ENCODE measurements around the gene FAM47E.

FAM47E gene

DNA sequence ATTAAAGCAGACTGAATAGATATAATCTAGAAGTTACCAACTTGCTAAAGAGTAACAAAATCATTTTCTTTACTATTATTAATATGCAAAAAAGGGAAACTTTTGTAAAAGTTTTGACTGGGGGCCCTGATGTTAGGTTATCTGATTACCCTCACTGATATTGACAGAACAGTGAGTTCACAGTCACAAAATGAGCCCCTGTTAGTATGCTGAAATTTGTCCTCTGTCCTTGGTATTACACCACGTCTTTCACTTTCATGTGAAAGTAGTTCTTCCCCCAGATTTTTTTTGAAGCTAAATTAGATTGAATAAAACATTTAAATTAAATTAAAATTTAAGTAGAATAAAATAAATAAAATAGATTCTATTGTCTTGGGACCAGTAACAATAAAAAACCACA is 60.9 kb downstream of the FAM47E start:
- H3K4me1 Mint-ChIP-seq = peaks cover 9% of the 10 kb centered on the region
- H3K4me3 Mint-ChIP-seq = no peak overlapping the region
- no peaks in the 10 kb centered on the region for H3K36me3 Mint-ChIP-seq

DNA sequence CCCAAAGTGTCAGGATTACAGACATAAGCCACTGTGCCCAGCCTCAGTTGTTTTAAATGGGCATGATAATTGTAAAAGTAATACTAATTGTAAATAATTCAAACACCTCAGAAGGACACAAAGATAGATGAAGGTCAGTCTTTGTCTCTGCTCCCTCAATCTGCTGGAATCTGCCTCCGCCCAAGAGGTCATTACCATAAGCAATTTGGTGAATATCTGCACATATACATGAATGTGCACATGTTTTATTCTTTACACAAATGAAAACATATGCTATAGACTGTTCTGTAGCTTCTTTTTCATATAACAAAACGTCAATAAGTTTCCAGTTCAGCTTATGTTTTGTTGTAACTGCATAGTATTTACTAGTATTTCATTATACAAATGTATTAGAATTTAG is 62.0 kb downstream of the FAM47E start:
- no peak overlapping the region for H3K27ac Mint-ChIP-seq
- no peak for ATAC-seq
- peaks cover 4% of the 10 kb centered on the region for H3K9me3 Mint-ChIP-seq
- H3K4me1 Mint-ChIP-seq = peaks cover 7% of the 10 kb centered on the region
- DNase-seq (ENCODE audit: low spot score in 2 of 2) = no peak
- H3K36me3 Mint-ChIP-seq = no peaks in the 10 kb centered on the region
- H3K4me3 Mint-ChIP-seq = no peak overlapping the region

More for the DNA sequence above, 60.9 kb downstream of the FAM47E start:
- no peak for DNase-seq (ENCODE audit: low spot score in 2 of 2)
- no peak for ATAC-seq
- no peak overlapping the region for H3K27ac Mint-ChIP-seq
- peaks cover 4% of the 10 kb centered on the region for H3K9me3 Mint-ChIP-seq

DNA sequence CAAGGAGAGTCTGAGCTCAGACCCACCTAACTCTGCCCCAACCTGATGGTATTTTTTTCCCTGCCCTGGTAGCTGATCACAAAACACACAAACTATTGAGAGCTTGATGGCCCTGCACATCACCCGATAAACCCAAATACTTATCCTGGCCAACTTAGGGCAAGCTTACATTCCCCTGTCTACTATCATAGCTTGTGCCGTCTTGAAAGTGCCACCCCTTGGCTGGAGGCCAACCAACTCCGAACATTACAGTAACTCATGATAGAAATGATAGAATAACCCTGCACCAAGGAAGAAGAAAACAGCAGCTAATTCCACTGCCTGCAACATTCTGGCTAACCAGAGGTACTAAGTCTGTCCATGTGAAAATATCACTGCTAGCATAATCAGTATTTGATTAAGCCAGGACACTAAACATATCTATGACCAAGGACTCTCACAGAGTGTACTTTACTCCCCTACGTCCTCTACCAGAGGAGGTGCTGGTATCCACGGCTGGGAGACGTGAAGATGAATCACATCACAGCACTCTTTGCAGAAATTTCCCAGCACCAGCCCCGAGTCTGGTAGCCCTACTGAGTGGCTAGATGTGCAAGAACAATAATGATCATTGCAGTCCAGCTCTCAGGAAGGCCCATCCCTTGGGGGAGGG is 63.9 kb downstream of the FAM47E start:
- Mint-ChIP-seq H3K36me3 (no peaks in the 10 kb centered on the region), H3K4me3 (no peak overlapping the region), H3K4me1 (no peaks in the 10 kb centered on the region), H3K27ac (no peak overlapping the region), H3K9me3 (peaks cover 7% of the 10 kb centered on the region)
- no peak for ATAC-seq
- DNase-seq (ENCODE audit: low spot score in 2 of 2) = no peak

DNA sequence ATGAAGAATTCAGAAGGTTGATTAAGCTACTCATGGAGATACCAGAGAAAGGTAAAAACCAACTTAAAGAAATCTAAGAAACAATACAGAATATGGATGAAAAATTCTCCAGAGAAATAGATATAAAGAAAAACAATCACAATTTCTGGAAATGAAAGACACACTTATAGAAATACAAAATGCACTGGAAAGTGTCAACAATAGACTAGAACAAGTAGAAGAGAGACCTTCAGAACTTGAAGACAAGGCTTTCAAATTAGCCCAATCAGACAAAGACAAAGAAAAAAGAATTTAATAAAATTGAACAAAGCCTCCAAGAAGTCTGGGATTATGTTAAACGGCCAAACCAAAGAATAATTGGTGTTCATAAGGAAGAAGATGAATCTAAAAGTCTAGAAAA is 64.6 kb downstream of the FAM47E start:
- DNase-seq (ENCODE audit: low spot score in 2 of 2) = no peak
- ATAC-seq = no peak
- Mint-ChIP-seq H3K9me3 (peaks cover 7% of the 10 kb centered on the region), H3K27ac (no peak overlapping the region), H3K4me3 (no peak overlapping the region), H3K36me3 (no peaks in the 10 kb centered on the region), H3K4me1 (no peaks in the 10 kb centered on the region)

DNA sequence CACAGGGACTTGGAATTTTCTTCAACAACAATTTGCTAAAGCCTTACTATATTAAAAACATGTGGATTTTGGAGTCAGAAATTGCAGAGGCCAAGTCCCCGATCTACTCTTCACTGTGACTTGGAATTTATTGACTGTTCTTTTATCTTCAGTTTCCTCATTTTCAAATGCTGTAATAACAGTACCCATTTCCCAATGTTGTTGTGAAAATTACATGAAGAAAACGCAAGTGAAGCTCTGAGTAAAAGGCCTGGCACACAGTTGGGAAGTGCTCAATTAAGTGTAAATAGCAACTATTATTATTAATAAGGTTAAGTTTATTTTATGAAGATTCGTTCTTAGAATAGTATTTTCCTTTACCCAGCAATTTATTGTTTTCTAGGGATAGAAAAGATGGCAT is 70.7 kb downstream of the FAM47E start:
- no peak for DNase-seq (ENCODE audit: low spot score in 2 of 2)
- Mint-ChIP-seq H3K36me3 (no peaks in the 10 kb centered on the region), H3K9me3 (peaks cover 12% of the 10 kb centered on the region), H3K4me1 (no peaks in the 10 kb centered on the region), H3K27ac (no peak overlapping the region), H3K4me3 (no peak overlapping the region)
- no peak for ATAC-seq

DNA sequence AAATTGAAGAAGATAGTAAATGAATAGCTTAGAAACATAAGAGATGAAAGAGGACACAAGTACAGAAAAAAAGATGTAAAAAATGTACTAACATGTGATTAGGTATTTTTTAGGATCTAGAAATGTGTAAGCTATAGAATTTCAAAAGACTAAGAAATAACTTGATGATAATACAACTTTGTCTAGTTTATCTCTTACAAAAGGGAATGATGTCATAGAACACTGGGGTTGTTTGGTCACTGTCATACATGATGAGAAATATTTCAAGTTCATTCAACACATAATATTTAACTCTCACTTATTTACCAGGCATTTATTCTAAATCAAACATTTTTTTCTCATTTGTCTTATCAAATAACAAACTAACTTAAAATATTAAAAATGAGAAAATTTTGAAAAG is 73.6 kb downstream of the FAM47E start:
- Mint-ChIP-seq H3K27ac (no peak overlapping the region), H3K9me3 (peaks cover 16% of the 10 kb centered on the region), H3K4me3 (no peak overlapping the region), H3K36me3 (no peaks in the 10 kb centered on the region), H3K4me1 (no peaks in the 10 kb centered on the region)
- no peak for DNase-seq (ENCODE audit: low spot score in 2 of 2)
- ATAC-seq = no peak

DNA sequence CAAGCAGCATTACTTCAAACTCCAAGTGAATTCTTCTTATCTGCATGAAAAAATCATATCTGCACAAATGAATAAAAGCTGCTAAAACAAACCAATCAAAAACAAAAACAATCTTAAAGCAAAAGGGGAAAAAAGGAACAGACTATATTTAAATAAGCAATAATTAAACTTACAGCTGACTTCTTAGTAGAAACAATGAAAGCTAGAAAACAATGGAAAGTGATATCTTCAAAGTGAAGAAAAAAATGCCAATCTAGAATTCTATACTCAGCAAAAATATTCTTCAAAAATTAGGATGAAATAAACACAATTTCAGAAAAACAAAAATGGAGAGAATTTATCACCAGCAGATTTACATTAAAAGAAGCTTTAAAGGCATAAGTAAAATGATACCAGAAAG is 75.0 kb downstream of the FAM47E start:
- Mint-ChIP-seq H3K4me3 (no peak overlapping the region), H3K36me3 (no peaks in the 10 kb centered on the region), H3K9me3 (peaks cover 15% of the 10 kb centered on the region), H3K4me1 (no peaks in the 10 kb centered on the region), H3K27ac (no peak overlapping the region)
- ATAC-seq = no peak
- DNase-seq (ENCODE audit: low spot score in 2 of 2) = no peak
